H1 (cell line): ENCODE results near the gene KIAA1755.

Experiments
- CBX8 ChIP-seq: fragments of 300-800, 300-1000 bp; sonication (generic); IDR thresholded peaks from 2 replicates; pipeline ENCODE4 v1.7.1; 2016; ENCODE audit warnings: low read depth, low read length, borderline replicate concordance
- CTCF ChIP-seq, 3 experiments: IDR thresholded peaks; 1 replicate in 2 of 3; 2 replicates in 1 of 3; pipeline versions ENCODE4 v1.5.1 to v1.6.1; 2011; ENCODE audit warnings: low read length in 3 of 3, mild to moderate bottlenecking in 3 of 3, inconsistent platforms in 2 of 3, low read depth in 1 of 3, moderate library complexity in 1 of 3; ENCODE audit not compliant: insufficient read depth in 1 of 3; ENCODE audit errors: control extremely low read depth in 1 of 3
- POLR2AphosphoS5 ChIP-seq: IDR thresholded peaks from 2 replicates; pipeline ENCODE4 v1.6.1; 2011; ENCODE audit warnings: low read depth, low read length
- TAF1 ChIP-seq: IDR thresholded peaks from 2 replicates; pipeline ENCODE4 v1.6.1; 2011; ENCODE audit warnings: mild to moderate bottlenecking, low read depth, low read length

GRCh38 chr20:38275815-38276550 lies 15.4 kb upstream of the KIAA1755 start:
- TF ChIP-seq POLR2AphosphoS5 (no peak), CBX8 (no peak), TAF1 (no peak), CTCF (IDR thresholded peaks at IDR 0.05; ENCODE audit: control extremely low read depth in 1 of 3, insufficient read depth in 1 of 3, low read depth in 1 of 3, low read length in 3 of 3) (no peak)
